ENCODE measurements around the gene STIM2.
"Not testable (repeated sequence)": the region's sequence is repeated elsewhere in the genome, so short reads cannot be mapped to it uniquely, and the experiment has no call there.

Gene STIM2

GRCh38 chr4:26860157-26860921 is at the start of gene STIM2:
STIM2 (plus strand) TSS chr4:26860841.
- DNase-seq (ENCODE audit: low read depth in 2 of 3, low spot score in 1 of 3) = peak; percentile 95 to 96 (median 96)

- DNase-seq (ENCODE audit: low read depth in 2 of 3, low spot score in 1 of 3) = not testable (repeated sequence)
Observed at GRCh38 chr4:26811571-26811970, 49.1 kb upstream of the STIM2 start.

GRCh38 chr4:26812049-26812714 is 48.5 kb upstream of the STIM2 start:
- no peak for DNase-seq (ENCODE audit: low read depth in 2 of 3, low spot score in 1 of 3)

- no peak for DNase-seq (ENCODE audit: low read depth in 2 of 3, low spot score in 1 of 3)
Observed at GRCh38 chr4:26813698-26814097, 46.9 kb upstream of the STIM2 start.

- DNase-seq (ENCODE audit: low read depth in 2 of 3, low spot score in 1 of 3) = no peak
Observed at GRCh38 chr4:26815199-26815598, 45.4 kb upstream of the STIM2 start.

- DNase-seq (ENCODE audit: low read depth in 2 of 3, low spot score in 1 of 3) = no peak
Observed at GRCh38 chr4:26815706-26816105, 44.9 kb upstream of the STIM2 start.

- DNase-seq (ENCODE audit: low read depth in 2 of 3, low spot score in 1 of 3) = no peak
Observed at GRCh38 chr4:26819026-26819425, 41.6 kb upstream of the STIM2 start.

GRCh38 chr4:26819478-26820095 is 41.1 kb upstream of the STIM2 start:
- DNase-seq (ENCODE audit: low read depth in 2 of 3, low spot score in 1 of 3) = no peak

- no peak for DNase-seq (ENCODE audit: low read depth in 2 of 3, low spot score in 1 of 3)
Observed at GRCh38 chr4:26820346-26820745, 40.3 kb upstream of the STIM2 start.

GRCh38 chr4:26821031-26821430 is 39.6 kb upstream of the STIM2 start:
- DNase-seq (ENCODE audit: low read depth in 2 of 3, low spot score in 1 of 3) = no peak

GRCh38 chr4:26821677-26822503 is 38.8 kb upstream of the STIM2 start:
- DNase-seq (ENCODE audit: low read depth in 2 of 3, low spot score in 1 of 3) = no peak

- no peak for DNase-seq (ENCODE audit: low read depth in 2 of 3, low spot score in 1 of 3)
Observed at GRCh38 chr4:26822546-26822945, 38.1 kb upstream of the STIM2 start.

- DNase-seq (ENCODE audit: low read depth in 2 of 3, low spot score in 1 of 3) = not testable (repeated sequence)
Observed at GRCh38 chr4:26822974-26823373, 37.7 kb upstream of the STIM2 start.

GRCh38 chr4:26823583-26823982 is 37.1 kb upstream of the STIM2 start:
- no peak for DNase-seq (ENCODE audit: low read depth in 2 of 3, low spot score in 1 of 3)

GRCh38 chr4:26824667-26825066 is 36.0 kb upstream of the STIM2 start:
- DNase-seq (ENCODE audit: low read depth in 2 of 3, low spot score in 1 of 3) = no peak

GRCh38 chr4:26826721-26827120 is 33.9 kb upstream of the STIM2 start:
- no peak for DNase-seq (ENCODE audit: low read depth in 2 of 3, low spot score in 1 of 3)

- DNase-seq (ENCODE audit: low read depth in 2 of 3, low spot score in 1 of 3) = not testable (repeated sequence)
Observed at GRCh38 chr4:26827336-26827735, 33.3 kb upstream of the STIM2 start.

- no peak for DNase-seq (ENCODE audit: low read depth in 2 of 3, low spot score in 1 of 3)
Observed at GRCh38 chr4:26827798-26828197, 32.8 kb upstream of the STIM2 start.

GRCh38 chr4:26829018-26829417 is 31.6 kb upstream of the STIM2 start:
- DNase-seq (ENCODE audit: low read depth in 2 of 3, low spot score in 1 of 3) = no peak

GRCh38 chr4:26830033-26830432 is 30.6 kb upstream of the STIM2 start:
- no peak for DNase-seq (ENCODE audit: low read depth in 2 of 3, low spot score in 1 of 3)

- DNase-seq (ENCODE audit: low read depth in 2 of 3, low spot score in 1 of 3) = no peak
Observed at GRCh38 chr4:26830701-26831100, 29.9 kb upstream of the STIM2 start.

Data from stimulated activated CD4-positive, alpha-beta T cell treated with anti-CD3 and anti-CD28 coated beads, Interleukin-12 subunit alpha, Interleukin-12 subunit beta, amount 100 ng/mL, for 48 hours (primary cell).